ENCODE measurements around the gene PTPRT. TPM values are rescaled to one million over a fixed set of nuclear protein-coding genes. Genes with fewer than 3 reads are reported as not detected.

PTPRT gene
- total RNA-seq, 4 donors from 2014 or later = 0.72 to 2.5 (median 1.4) TPM

DNA sequence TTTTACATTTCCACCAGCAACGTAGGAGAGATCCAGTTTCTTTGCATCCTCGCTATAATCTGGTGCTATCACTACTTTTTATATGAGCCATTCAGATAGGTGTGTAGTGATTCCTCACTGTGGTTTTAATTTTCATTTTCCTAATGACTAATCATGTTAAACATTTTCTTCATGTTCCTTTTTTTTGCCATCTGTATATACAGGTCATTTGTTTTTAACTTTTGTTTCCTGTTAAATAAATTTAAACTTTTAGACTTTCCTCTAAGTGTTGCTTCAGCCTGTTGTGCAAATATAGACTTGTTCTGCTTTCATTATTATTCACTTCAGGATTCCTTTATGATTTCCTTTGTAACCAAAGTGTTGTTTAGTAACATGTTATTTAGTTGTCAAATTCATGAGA, 697.4 kb downstream of the PTPRT start:
- Histone ChIP-seq H3K36me3 (no peaks in the 10 kb centered on the region), H3K27me3 (no peaks in the 10 kb centered on the region), H3K9me3 (no peaks in the 10 kb centered on the region), H3K27ac (no peak overlapping the region), H3K4me3 (no peak overlapping the region), H3K4me1 (no peaks in the 10 kb centered on the region)
- no peak for DNase-seq (ENCODE audit: low spot score in 2 of 2)
- TF ChIP-seq POLR2A (IDR thresholded peaks at IDR 0.05) (no peak), POLR2AphosphoS5 (IDR thresholded peaks at IDR 0.05) (no peak), EP300 (IDR thresholded peaks at IDR 0.05) (no peak)
- TF ChIP-seq, protein P1, sequence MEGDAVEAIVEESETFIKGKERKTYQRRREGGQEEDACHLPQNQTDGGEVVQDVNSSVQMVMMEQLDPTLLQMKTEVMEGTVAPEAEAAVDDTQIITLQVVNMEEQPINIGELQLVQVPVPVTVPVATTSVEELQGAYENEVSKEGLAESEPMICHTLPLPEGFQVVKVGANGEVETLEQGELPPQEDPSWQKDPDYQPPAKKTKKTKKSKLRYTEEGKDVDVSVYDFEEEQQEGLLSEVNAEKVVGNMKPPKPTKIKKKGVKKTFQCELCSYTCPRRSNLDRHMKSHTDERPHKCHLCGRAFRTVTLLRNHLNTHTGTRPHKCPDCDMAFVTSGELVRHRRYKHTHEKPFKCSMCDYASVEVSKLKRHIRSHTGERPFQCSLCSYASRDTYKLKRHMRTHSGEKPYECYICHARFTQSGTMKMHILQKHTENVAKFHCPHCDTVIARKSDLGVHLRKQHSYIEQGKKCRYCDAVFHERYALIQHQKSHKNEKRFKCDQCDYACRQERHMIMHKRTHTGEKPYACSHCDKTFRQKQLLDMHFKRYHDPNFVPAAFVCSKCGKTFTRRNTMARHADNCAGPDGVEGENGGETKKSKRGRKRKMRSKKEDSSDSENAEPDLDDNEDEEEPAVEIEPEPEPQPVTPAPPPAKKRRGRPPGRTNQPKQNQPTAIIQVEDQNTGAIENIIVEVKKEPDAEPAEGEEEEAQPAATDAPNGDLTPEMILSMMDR (IDR thresholded peaks at IDR 0.05) = no peak
- WGBS = 60% methylated on average over 2 of the region's 2 CpGs

DNA sequence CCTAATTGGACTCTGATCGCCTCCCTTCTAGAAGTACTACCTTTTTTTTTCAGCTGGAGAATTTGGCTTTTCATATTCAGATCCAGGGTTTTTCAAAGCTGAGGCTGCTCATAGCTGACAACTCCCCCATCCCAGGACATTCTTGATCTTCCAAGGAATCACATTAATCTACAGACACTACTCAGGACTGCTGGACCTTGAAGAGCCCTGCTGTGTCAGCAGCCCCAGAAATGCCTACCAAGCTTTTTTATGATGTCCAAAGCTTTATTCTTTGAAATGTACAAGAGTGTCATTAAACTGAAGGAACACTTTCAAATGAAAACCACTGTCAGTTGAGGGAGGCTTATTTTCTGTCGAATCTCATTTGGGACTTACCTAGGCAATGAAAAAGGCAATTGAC, 704.1 kb downstream of the PTPRT start:
- TF ChIP-seq POLR2A (IDR thresholded peaks at IDR 0.05) = no peak
- TF ChIP-seq EP300 (IDR thresholded peaks at IDR 0.05) = no peak
- no peak for TF ChIP-seq POLR2AphosphoS5 (IDR thresholded peaks at IDR 0.05)
- TF ChIP-seq, protein P1 (IDR thresholded peaks at IDR 0.05) = no peak
- Histone ChIP-seq H3K4me3 (no peak overlapping the region), H3K9me3 (no peaks in the 10 kb centered on the region), H3K4me1 (peaks cover 23% of the 10 kb centered on the region), H3K27me3 (no peaks in the 10 kb centered on the region), H3K36me3 (no peaks in the 10 kb centered on the region), H3K27ac (peak overlapping the region; percentile 68)
- 84% methylated on average over 2 of the region's 2 CpGs for WGBS
- DNase-seq (ENCODE audit: low spot score in 2 of 2) = no peak

GRCh38 chr20:42484790-42485375, 704.8 kb downstream of the PTPRT start:
- DNase-seq (ENCODE audit: low spot score in 2 of 2) = no peak
- Histone ChIP-seq H3K27me3 (no peaks in the 10 kb centered on the region), H3K9me3 (no peaks in the 10 kb centered on the region), H3K4me1 (peaks cover 23% of the 10 kb centered on the region), H3K27ac (peak overlapping the region; percentile 68), H3K4me3 (no peak overlapping the region), H3K36me3 (no peaks in the 10 kb centered on the region)
- 60% methylated on average over 5 of the region's 5 CpGs for WGBS
- TF ChIP-seq POLR2AphosphoS5 (IDR thresholded peaks at IDR 0.05) (no peak), EP300 (IDR thresholded peaks at IDR 0.05) (no peak), POLR2A (IDR thresholded peaks at IDR 0.05) (no peak)
- TF ChIP-seq, protein P1 (IDR thresholded peaks at IDR 0.05) = no peak

- TF ChIP-seq POLR2A (IDR thresholded peaks at IDR 0.05) (no peak), POLR2AphosphoS5 (IDR thresholded peaks at IDR 0.05) (peak in 1 of 3 donors; percentile 87)
- Histone ChIP-seq H3K36me3 (no peaks in the 10 kb centered on the region), H3K4me1 (peaks cover 23% of the 10 kb centered on the region), H3K4me3 (no peak overlapping the region), H3K9me3 (no peaks in the 10 kb centered on the region), H3K27ac (peak overlapping the region; percentile 68), H3K27me3 (no peaks in the 10 kb centered on the region)
- 27% methylated on average over 3 of the region's 3 CpGs for WGBS
- DNase-seq (ENCODE audit: low spot score in 2 of 2) = no peak
These were observed 705.4 kb downstream of the PTPRT start for GRCh38 chr20:42484335-42484734.

DNA sequence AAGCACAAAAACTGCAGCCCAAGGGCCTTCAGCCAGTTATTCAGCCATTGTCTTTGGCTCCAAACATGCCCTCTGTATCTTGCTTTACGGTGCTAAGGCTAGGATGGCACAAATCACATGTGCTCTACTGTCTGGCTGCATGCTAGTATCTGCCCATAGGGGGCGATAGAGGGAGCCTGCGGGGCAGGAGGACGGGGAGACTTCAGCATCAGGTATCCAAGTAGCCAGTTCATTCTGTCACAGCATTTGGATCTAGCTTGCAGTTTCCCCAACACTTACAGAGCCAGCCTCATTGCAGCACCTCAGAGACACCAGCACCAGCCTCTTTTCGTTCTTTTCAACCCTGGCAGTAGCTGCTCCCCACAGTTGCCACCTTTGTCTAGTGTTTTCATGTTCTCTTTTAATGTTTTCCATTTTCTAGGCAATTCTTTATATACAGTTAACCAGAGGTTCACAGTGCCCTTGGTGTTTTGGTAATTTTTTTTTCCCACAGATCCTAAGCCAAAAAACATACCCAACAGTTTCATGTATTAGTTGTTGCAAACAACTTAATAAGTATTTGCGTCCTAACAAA, 705.9 kb downstream of the PTPRT start:
- 27% methylated on average over 6 of the region's 6 CpGs for WGBS
- Histone ChIP-seq H3K36me3 (no peaks in the 10 kb centered on the region), H3K4me3 (no peak overlapping the region), H3K9me3 (no peaks in the 10 kb centered on the region), H3K27ac (no peak overlapping the region), H3K27me3 (no peaks in the 10 kb centered on the region), H3K4me1 (peaks cover 23% of the 10 kb centered on the region)
- no peak for DNase-seq (ENCODE audit: low spot score in 2 of 2)
- no peak for TF ChIP-seq POLR2A (IDR thresholded peaks at IDR 0.05)
- no peak for TF ChIP-seq POLR2AphosphoS5 (IDR thresholded peaks at IDR 0.05)
- TF ChIP-seq, protein P1 (IDR thresholded peaks at IDR 0.05) = peak in 1 of 2 donors; percentile 41
- no peak for TF ChIP-seq EP300 (IDR thresholded peaks at IDR 0.05)

All from suprapubic skin (tissue), 4 donors.